Cardiac muscle cell (in vitro differentiated cells and primary cell): ENCODE data around the gene LGR4. TPM values are rescaled to one million over a fixed set of nuclear protein-coding genes. Genes with fewer than 3 reads are reported as not detected.

ENCODE experiments used
- DNase-seq, 2 donors: peaks; one replicate each; pipeline versions ENCODE4 v3.0.0 to v3.0.0-alpha.2; 2010 to 2017; ENCODE audit warnings: low read depth in 1 of 2, low spot score in 1 of 2
- H3K27ac ChIP-seq: fragments of 200-600 bp; sonication (generic); 2 replicates; pipeline ENCODE4 v1.5.1; 2016
- H3K27me3 ChIP-seq: fragments of 200-600 bp; sonication (generic); 2 replicates; pipeline ENCODE4 v1.6.0; 2016; ENCODE audit warnings: control low read depth
- H3K36me3 ChIP-seq: fragments of 200-600 bp; sonication (generic); 2 replicates; pipeline ENCODE4 v1.5.1; 2016; ENCODE audit warnings: control low read depth
- H3K4me1 ChIP-seq: fragments of 200-600 bp; sonication (generic); 2 replicates; pipeline ENCODE4 v1.8.1; 2017; ENCODE audit warnings: low read depth, mild to moderate bottlenecking, mixed run types
- H3K4me3 ChIP-seq: fragments of 200-600 bp; sonication (generic); 2 replicates; pipeline ENCODE4 v1.5.1; 2016; ENCODE audit warnings: mild to moderate bottlenecking
- H3K9me3 ChIP-seq: fragments of 200-600 bp; sonication (generic); 2 replicates; pipeline ENCODE4 v1.5.1; 2017; ENCODE audit warnings: low read depth, mild to moderate bottlenecking, control low read depth
- polyA plus RNA-seq: library from polyadenylated mRNA; unstranded; fragments of >200 nt; fragmentation: Nextera tagmentation; extraction: Ambion mirVana; gene quantifications from 2 replicates; pipeline ENCODE4 v1.2.1, GENCODE V29; 2016
- total RNA-seq: library from RNA; depleted of rRNA; stranded (reverse); fragments of >200 nt; gene quantifications from 2 replicates; pipeline ENCODE4 v1.2.3, GENCODE V29; 2016
- TF ChIP-seq, protein P1 (sequence below): IDR thresholded peaks from 2 replicates; pipeline ENCODE4 v1.5.1; 2012; ENCODE audit warnings: low read depth, mild to moderate bottlenecking, low read length

LGR4 gene
- total and polyA plus RNA-seq, 2 experiments from 2014 or later = 52.4 to 89.3 TPM

GRCh38 chr11:27497284-27497866, 24.8 kb upstream of the LGR4 start:
- Histone ChIP-seq H3K36me3 (peaks cover 35% of the 10 kb centered on the region), H3K27me3 (no peaks in the 10 kb centered on the region), H3K4me3 (no peak overlapping the region), H3K4me1 (no peaks in the 10 kb centered on the region), H3K27ac (no peak overlapping the region), H3K9me3 (no peaks in the 10 kb centered on the region)
- peak; percentile 28 to 50 for DNase-seq
- TF ChIP-seq, protein P1, sequence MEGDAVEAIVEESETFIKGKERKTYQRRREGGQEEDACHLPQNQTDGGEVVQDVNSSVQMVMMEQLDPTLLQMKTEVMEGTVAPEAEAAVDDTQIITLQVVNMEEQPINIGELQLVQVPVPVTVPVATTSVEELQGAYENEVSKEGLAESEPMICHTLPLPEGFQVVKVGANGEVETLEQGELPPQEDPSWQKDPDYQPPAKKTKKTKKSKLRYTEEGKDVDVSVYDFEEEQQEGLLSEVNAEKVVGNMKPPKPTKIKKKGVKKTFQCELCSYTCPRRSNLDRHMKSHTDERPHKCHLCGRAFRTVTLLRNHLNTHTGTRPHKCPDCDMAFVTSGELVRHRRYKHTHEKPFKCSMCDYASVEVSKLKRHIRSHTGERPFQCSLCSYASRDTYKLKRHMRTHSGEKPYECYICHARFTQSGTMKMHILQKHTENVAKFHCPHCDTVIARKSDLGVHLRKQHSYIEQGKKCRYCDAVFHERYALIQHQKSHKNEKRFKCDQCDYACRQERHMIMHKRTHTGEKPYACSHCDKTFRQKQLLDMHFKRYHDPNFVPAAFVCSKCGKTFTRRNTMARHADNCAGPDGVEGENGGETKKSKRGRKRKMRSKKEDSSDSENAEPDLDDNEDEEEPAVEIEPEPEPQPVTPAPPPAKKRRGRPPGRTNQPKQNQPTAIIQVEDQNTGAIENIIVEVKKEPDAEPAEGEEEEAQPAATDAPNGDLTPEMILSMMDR = peak; percentile 47

DNA sequence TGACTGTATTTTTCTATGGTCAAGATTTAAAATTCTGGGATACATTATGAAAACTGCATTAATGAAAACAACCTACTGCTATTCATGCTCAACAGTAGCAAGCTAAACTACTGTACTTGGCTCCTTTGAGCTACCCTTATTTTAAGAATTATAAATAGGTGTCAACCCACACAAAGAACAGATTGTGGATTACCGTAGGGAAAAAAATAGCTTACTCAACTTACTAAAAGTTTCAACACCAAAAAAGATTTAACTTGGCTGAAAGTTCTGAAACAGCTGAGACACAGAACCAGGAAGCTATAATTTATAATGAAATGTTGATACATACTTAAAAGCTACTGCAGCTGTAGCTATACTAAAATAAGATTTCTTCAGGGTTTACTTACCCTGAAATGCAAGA, 23.9 kb upstream of the LGR4 start:
- DNase-seq = peak in 1 of 2 donors; percentile 32
- TF ChIP-seq, protein P1 = no peak
- Histone ChIP-seq H3K27me3 (no peaks in the 10 kb centered on the region), H3K9me3 (no peaks in the 10 kb centered on the region), H3K4me1 (no peaks in the 10 kb centered on the region), H3K27ac (no peak overlapping the region), H3K4me3 (no peak overlapping the region), H3K36me3 (peaks cover 40% of the 10 kb centered on the region)

DNA sequence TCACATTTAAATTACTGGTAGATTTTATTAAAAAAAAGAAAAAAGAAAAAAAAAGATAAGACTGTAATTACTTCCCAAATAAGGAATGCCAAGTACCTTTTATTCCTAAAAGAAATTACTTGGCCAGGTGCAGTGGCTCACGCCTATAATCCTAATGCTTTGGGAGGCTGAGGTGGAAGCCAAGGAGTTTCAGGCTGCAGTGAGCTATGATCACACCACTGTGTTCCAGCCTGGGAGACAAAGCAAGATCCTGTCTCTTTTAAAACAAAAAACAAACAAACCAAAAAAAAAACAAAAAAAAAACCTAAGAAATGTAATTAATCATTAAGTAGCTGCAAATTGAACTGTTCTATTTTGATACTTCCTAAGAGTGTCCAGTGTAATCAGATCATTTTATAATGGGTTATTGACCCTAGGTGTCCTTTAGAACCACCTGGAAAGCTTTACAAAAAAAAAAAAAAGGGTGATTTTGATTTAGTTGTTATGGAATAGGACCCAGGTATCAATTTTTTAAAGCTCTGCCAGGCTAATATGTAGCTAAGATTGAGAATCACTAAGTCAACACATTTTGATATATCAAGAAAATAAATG, 23.2 kb upstream of the LGR4 start:
- no peaks in the 10 kb centered on the region for H3K27me3 ChIP-seq
- DNase-seq = no peak
- H3K27ac ChIP-seq = no peak overlapping the region
- TF ChIP-seq, protein P1 = no peak
- no peak overlapping the region for H3K4me3 ChIP-seq
- peaks cover 38% of the 10 kb centered on the region for H3K36me3 ChIP-seq
- H3K9me3 ChIP-seq = no peaks in the 10 kb centered on the region
- no peaks in the 10 kb centered on the region for H3K4me1 ChIP-seq

- peaks cover 15% of the 10 kb centered on the region for H3K36me3 ChIP-seq
- TF ChIP-seq, protein P1 = no peak
- H3K4me3 ChIP-seq = no peak overlapping the region
- H3K4me1 ChIP-seq = no peaks in the 10 kb centered on the region
- H3K27me3 ChIP-seq = no peaks in the 10 kb centered on the region
- no peaks in the 10 kb centered on the region for H3K9me3 ChIP-seq
- no peak for DNase-seq
- no peak overlapping the region for H3K27ac ChIP-seq
Measured at GRCh38 chr11:27489092-27489491, 16.5 kb upstream of the LGR4 start.

- H3K9me3 ChIP-seq = no peaks in the 10 kb centered on the region
Measured at GRCh38 chr11:27487706-27488105, 15.1 kb upstream of the LGR4 start.

More at GRCh38 chr11:27487706-27488105, 15.1 kb upstream of the LGR4 start:
- Histone ChIP-seq H3K27ac (no peak overlapping the region), H3K4me3 (no peak overlapping the region), H3K4me1 (no peaks in the 10 kb centered on the region), H3K36me3 (peaks cover 13% of the 10 kb centered on the region), H3K27me3 (no peaks in the 10 kb centered on the region)
- TF ChIP-seq, protein P1 = no peak
- DNase-seq = peak in 1 of 2 donors; percentile 8
